ENCODE measurements around the gene MBP.

The MBP gene

DNA sequence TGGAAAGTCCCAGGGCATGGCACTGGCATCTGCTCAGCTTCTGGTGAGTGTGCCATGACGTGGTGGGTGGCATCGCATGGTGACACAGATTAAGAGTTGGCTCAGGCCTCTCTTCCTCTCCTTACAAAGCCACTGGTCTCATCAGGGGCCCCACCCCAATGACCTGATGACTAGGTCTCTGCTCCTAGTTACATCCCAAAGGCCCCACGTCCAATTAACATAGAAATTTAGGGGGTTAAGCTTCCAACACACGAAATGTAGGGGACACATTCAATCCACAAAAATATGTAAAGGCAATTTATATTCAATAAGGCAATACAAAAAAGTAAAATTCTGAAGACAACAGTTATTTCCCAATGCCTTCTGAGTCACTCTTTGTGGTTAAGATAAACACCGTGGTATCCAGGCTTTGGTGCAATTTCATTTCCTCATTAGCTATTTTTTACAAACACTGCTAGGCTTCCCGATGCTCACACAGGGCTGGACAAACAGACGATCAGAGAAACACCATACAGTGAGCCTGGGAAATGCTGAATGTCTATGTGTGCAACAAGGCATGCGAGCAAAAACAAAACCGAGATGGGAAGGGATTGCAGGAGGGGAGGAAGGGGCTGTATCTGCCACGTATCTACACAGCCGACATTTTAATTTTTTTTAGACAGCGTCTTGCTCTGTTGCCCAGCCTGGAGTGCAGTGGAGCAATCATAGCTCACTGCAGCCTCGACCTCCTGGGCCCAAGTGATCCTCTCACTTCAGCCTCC lies 67.2 kb downstream of the MBP start:
- DNase-seq (ENCODE audit: low spot score), result peak; percentile 59

DNA sequence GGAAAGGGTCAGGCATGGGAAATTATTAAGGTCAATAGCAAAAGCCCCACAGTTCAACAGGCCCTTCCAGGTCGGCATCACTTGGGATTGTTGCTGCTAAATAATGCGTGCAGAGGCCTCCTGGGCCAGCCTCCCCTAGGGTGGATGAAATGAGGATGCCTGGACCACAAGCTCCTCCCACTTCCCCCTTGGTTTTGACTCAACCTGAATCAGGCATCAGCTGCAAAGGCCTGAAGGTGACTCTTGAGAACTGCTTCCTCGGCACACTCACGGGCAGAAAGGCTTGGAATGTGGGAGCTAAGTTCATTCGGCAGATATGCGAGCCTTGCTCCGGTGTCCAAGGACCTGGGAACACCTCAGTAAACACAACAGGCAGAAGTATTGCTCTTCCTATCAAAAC lies 69.3 kb downstream of the MBP start:
- DNase-seq (ENCODE audit: low spot score), result no peak

DNA sequence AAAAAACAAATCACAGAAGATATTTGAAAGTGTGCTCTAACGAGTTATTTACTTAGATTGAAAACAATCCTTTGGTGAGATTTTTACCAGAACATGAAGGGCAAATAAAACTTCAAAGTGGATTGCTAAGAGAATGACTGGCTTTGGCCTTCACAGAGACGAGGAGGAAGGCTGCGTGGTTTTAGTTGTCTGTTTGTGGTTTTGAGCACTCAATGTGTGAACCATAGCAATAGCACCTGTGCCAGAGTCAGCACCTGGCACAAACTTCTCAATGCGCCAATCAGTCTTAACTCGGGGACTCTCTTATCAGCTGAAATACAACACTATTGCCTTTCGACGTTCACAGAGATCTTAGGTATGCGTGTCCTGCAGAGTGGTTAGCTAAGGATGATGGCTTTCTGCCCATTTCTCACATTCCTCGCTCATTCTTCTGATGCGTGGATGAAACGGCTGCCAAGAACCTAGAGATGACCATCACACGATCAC lies 70.0 kb downstream of the MBP start:
- DNase-seq (ENCODE audit: low spot score), result no peak

DNA sequence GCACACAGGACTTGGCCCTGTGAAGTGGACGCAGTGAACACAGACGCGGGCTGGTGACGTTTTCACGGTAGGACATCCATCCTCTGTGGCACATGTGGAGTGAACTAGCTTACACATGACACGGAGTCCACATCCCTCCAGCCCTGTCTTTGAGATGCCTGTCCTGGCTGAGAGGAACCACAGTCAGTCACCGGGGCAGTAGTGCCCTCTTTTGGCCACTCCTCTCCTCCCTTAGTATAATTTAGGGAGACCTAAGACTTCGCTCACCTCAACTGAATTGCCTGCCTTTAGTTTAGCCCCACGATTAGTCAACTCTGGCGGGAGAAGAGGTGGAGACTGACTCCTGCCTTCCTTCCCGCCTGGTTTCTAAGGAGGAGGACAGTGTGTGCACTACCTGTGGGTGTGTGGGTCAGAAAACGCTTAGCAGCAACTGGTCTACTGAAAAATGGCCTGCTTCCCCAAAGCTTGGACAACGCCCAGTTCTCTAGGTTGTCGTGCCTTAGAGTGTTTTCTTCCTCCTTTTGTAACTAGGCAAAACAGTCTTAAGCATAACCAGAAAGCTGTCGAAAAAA lies 70.6 kb downstream of the MBP start:
- no peak for DNase-seq (ENCODE audit: low spot score)

DNA sequence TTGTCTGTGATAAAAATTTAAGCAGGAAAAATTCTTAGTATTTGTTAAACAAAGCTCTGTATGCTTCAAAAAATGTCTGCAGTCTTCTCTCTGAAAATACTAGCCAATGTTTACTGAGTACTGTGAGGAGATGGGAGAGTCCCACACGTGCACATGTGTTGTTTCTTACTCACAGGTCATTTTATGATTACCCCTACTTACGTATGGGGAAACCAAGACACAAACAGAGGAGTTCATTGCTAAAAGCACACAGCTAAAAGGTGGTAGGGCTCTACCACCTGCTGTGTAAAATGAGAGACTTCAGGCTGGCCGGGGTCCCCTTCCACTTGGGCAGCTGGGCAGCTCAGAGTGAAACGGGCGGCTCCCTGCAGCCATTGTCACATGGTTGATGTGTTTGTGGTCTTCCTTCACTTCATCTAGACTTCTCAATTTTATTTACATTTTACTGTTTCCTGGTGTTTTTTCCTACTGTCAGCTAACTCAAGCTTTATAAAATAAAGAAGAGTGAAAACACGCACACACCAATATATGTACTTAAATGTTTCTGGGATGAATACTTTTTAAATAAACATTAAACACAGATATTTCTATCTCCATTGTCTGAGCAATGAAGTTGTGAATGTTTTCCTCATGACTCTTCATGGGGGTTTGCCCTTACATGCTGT lies 71.2 kb downstream of the MBP start:
- no peak for DNase-seq (ENCODE audit: low spot score)

DNA sequence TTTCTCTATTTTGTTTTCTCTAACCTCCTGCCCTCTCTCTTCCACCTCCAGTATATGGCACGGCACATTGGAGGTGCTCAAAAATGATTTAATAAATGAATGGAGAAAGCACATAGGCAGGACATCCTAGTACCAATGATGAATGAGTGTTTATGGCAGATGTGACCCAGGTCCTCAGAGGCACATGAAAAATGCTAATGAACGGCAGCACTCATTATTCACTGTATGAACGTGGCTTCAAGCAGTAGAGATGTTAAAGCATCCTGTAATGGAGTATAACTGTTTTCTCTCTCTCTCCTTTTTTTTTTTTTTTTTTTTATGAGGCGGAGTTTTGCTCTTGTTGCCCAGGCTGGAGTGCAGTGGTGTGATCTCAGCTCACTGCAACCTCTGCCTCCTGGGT lies 72.4 kb downstream of the MBP start:
- no peak for DNase-seq (ENCODE audit: low spot score)

DNA sequence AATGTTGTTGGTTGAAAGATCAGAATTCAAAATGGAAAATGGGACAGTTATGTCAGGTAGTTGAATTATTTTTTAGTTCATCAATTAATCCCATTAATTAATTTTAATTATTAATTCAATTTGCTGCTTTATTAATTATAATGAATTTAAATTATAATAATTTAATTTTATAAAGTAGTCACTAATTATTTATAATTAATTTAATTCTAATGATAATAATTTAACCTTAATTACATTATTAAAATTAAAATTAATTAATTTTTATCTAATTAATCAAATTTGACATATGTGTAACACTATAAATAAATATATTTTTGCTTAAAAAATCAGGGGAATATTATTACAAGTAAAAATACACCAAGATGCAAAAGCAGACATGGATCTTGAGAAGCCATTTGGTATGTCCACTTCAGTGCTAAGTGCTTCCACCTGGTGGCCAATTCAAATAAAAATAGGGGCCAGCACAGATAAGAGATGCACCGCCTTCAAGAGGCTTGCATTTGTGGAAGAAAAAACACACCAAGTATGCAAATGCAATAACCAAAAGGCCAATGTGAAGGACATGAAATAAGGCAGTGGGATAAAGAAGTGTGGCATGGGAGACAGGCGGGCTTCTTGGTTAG lies 73.2 kb downstream of the MBP start:
- peak; percentile 65 for DNase-seq (ENCODE audit: low spot score)

DNA sequence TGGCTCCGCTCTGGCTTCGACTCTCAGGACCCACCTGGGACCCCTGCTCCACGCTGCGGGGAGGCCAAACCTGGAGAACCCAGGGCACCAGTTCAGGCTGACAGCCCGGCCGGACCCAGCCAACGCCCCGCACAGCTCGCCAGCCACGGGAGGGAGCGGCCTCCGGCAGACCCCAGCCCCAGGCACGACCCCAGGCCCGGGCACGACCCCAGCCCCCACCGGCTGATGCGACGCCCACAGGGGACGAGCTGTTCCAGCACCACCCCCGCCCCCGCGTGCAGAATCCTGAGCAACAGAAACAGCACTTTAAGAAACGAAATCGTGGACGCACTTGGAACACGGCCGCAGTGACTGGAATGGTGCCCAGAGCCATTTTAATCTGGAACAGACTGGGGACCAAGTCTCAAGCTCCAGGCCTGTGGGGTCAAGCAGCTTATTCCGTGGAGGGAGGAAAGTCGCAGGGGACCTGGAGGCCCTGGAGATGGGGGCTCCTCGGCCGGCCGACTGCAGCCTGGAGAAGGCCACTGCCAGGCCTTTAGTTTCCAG lies 74.2 kb downstream of the MBP start:
- DNase-seq (ENCODE audit: low spot score), result no peak

DNA sequence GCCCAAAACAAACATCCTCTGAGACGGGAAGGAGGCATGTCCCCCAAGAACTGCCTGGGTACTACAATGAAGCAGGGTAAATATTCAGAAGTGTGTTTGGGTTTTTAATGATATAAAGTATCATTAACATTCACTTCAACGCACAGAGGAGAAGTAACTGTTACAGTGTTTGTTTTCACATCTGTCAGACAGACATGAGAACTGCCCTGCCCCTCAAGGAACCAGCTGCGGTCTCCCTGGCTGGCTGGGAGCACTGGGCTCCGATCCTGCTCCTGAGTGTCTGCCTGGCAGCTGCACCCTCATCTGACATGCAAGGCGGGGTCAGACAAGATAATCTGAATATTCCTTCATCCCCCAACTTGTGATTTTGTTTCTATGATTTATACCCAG lies 75.6 kb downstream of the MBP start:
- DNase-seq (ENCODE audit: low spot score), result no peak

DNA sequence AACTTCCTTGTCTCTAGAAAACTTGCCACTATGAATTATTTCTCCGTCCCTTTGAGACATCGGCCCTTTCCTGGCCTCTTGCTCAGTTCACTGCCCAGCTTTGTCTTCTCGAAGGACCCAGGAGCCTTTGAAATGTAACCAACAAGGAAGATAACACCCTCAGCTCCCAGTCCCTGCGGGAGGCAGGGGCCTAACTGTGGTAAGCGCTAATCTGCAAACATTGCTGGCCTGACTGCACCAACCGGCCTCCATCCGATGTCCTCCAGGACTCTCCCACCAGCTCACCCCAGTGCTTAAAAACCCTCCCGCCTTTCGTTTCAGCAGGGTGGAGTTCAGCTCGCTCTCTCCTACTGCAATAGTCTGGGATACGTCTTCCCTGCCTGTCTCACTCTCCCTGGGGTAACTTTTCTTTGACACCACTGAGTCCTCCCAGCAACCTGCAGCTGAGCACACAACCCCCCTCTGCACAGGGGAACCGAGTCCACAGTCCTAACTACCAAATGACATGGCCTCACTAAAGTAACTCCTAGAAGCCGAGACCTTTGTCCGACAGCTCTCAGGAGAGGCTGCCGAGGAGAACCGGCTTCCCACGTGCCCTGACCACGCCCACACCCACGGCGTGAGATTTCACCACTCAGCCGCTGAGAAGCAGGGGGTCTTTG lies 76.1 kb downstream of the MBP start:
- no peak for DNase-seq (ENCODE audit: low spot score)

DNA sequence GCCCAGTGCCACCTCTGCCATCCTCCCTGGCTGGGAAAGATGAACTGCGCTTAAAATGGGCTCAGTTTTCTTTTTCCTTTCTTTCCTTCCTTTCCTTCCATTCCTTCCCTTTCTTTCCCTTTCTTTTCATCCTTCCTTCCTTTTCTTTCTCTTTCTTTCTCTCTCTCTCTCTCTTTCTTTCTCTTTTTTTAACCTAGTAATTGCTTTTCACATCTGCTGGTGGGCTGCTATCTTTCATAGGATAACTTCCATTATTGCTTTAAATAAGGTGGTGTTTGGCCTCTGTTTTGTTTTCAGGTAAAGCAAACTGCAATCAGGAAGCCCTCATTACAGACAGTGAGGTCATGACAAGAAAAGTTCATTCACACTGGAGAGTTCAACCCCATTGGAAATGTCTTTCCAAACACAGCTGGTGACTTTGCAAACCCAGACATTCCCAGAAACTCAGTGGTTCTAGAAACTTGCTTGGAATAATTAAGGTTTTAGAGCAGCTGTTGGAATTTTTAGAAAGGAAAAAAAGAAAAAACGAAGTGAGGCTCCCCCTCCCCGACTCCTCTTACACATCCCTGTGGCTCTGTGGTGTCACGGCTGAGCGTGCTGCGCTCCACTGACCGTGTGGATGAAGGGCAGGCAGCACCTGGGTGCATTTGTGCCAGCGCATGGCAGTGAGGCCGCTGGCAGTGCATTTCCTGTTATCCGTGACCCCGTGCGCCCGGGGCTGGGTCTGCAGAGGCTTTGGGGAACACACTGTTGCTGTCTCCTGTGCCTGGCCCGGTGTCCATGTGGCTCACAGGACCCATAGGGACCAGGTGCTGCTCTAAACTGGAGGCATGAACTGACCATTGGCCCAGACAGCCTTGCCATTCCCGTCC lies 76.9 kb downstream of the MBP start:
- DNase-seq (ENCODE audit: low spot score), result no peak

DNA sequence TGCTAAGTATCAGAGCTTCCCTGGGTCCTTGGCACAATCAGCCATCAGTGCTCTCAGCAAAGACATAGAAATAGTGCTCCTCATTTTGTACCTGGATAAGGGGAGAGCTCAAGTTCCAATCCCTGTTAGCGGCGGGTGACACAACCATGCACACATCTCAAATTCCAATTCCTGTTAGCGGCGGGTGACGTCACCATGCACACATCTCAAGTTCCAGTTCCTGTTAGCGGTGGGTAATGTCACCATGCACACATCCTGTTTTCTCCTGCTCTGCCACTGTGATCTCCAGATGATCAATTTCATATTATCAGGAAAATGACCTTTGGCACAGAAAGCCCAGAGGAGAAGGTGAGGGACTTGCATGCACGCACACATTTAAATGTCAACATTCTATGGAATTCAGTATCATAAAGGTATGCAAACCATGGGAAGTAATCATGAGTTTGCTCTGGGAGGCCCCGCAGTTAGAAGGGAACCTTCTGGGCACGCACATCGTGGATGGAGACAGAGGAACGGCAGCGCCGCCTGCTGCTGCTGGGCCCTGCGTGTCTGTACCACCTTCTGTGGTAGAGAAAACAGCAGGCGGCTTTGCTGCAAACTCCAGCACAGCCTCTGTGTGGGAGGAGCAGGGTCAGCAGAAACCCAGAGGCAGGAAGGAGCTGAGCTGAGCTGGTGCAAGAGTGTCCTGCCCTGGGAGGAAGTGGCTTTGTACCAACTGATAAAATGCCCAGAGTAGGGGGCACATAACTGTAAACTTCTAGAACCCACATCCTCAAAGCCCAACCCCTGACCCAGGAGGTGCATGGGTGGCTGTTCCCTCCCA lies 77.8 kb downstream of the MBP start:
- peak; percentile 93 for DNase-seq (ENCODE audit: low spot score)

DNA sequence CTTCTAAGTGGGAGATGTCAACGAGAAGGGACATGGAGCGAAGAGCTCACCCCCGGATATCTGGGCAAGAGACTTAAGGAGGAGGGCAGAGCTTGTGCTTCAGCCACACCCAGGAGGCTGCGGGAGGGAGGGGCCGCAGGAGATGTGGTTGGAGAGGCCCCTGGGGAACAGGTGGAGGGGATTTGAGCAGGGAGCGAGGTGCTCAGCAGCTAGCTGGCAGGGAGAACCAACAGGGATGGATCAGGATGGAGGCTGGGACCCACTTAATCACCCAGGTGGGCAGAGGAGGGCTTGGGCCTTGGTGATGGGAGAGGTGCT lies 78.3 kb downstream of the MBP start:
- no peak for DNase-seq (ENCODE audit: low spot score)

DNA sequence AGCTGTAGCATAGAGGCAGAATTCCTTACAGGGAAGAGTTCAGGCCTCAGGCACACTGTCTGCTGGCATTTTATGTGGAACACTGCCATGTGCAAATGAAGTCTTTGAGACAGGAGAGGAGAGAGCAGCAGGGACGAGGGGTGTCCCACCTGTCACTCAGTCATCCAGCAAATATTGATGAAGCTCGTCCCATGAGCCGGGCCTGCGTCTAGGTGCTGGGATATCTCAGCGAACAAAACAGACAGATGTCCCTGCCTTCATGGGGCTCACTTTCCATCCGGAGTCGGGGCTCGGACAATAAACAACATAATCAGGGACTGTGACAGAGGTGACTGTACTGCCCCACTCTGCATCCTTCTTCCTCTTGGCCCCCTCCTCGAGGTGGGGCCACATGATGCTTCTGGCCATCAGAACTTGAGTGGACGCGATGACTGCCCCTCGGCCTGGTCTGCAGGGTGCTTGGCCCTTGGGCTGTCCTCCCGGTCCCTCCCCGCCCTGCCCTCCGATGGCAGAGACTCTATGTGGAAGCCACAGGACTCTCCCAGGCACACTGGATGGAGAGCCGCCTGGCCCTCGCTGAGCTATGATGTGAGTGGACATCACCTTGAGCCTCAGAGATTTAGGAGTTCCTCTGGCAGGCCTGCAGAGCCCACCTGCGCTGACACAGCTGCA lies 78.8 kb downstream of the MBP start:
- no peak for DNase-seq (ENCODE audit: low spot score)

DNA sequence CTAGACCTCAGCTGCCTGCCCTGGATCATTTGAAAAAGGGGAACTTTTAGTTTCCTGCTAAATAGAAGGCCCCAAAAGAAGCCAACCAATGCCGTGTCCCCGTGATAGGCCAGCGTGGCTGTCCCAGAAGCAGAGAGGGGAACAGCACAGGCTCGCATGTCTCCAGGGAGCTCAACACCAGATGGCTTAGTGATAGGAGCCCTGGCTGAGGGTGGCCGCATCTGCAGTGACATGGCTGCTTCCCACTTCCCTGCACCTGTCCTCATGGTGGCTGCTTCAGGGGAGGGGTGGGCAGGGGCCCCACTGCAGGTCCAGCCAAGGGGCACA lies 79.6 kb downstream of the MBP start:
- DNase-seq (ENCODE audit: low spot score), result no peak

DNA sequence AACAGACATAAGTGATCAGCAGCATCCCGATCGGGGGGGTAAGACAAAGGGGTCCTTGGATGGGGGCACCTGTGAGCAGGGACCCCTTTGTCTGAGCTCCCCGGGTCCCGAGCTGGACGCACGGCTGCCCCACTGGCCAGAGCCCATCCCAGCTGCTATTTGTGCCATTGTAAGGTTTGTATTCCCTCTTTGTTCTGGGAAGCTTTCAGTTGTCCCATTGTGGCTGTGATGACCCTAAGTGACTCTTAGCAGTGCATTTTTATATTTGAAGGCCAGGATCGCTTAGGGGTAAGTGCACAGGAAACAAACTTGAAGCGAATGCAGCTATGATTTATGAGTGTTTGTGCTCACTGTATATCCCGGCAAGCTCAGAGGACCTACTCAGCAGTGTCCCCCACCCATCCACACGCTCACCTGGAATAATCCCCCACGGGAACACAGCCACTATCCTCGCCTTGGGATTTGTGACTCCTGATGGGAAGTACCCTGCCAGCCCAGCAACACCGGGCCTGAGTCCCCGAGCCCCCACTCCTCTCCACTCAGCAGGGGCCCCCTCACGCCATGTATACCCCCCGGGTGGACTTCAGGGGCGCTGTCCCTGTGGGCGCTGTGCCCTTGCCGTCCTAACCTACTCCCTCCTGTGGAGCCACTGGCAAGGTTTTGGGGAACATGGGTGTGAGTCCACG lies 80.1 kb downstream of the MBP start:
- DNase-seq (ENCODE audit: low spot score), result no peak

DNA sequence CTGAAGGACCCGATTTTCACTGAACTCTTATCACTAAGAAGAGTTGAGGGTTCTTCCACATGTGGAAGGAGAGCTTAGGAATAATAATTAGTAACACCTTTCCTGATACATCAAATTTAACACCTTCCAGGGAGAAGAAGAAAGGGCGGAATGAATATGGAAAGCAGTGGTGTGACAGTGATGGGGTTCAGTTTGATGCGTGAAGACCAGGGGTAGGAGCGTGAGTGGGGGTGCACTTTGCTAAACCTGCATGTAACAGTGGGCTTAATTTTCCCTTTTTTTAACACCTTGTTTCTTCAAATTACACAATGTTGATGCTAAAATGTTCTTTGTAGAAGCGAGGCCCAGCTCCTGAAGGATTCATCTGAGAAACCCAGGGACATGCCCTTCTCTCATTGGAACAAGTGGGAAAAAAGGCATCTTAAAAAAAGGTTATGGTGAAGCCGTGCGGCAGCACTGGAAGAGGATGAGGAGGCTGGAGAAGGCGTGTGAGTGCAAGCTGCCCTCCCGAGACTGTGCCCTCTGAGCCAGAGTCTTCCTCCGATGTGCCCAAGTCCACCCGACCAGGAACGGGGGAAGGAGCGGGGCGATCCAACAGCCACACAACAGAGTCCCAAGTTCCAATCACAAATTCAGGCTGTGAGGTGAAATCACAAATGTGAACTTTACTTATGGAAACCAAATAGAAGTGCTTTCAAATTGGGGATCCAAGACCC lies 80.8 kb downstream of the MBP start:
- no peak for DNase-seq (ENCODE audit: low spot score)

DNA sequence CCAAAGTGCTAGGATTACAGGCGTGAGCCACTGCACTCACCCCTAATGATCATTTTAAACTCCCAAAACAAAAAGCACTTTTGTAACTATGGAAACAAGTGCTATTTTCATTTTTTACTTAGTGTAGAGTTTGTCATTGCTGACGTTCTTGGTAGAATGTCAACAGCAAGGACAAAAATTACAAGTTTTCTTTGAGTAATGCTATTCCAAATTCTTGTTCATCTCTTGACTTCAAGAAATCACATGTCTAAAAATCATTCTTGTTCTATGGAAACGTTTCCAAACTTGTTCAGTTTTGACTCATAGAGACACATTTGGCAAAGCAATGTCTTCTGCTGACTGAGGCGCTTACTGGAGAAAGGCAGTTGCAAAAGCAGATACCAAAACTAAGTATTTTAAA lies 82.6 kb downstream of the MBP start:
- DNase-seq (ENCODE audit: low spot score), result peak; percentile 41
